Subcutaneous adipose tissue (tissue), 4 donors: Measurements from ENCODE around the gene VEGFC. TPM values are rescaled to one million over a fixed set of nuclear protein-coding genes. Genes with fewer than 3 reads are reported as not detected.

Experiments
- total RNA-seq, 4 donors: library from RNA; depleted of rRNA; stranded (reverse); fragments of >200 nt; gene quantifications; one replicate each; pipeline ENCODE4 v1.1.0, GENCODE V29; 2016
- TF ChIP-seq, protein P1 (sequence below): fragments of 450-650 bp; IDR thresholded peaks from one replicate; pipeline ENCODE4 v1.5.1; 2016; ENCODE audit warnings: low read depth, mild to moderate bottlenecking, control low read depth, antibody characterized with exemption, moderate library complexity

The VEGFC gene
- total RNA-seq, 4 donors from 2014 or later = 12.6 to 25.4 (median 14.4) TPM

DNA sequence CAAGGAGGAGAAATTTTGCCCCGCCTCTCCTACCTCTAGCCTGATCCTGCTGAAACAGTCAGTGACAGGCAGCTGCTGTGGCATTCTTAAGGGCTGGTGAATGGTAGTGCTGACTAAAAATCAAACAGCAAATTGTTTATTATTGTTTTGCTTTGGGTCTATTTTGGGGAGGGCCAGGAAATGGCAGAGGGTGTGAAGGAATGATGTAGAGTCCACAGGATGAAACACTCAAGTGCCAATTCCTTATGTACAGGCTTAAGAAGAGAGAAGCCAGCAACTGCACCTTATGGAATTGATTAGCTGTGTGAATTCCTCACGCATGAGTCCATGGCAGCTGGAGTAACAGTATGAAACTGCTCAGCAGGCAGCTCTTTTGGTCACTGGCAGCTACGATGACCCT is 39.7 kb downstream of the VEGFC start:
- TF ChIP-seq, protein P1, sequence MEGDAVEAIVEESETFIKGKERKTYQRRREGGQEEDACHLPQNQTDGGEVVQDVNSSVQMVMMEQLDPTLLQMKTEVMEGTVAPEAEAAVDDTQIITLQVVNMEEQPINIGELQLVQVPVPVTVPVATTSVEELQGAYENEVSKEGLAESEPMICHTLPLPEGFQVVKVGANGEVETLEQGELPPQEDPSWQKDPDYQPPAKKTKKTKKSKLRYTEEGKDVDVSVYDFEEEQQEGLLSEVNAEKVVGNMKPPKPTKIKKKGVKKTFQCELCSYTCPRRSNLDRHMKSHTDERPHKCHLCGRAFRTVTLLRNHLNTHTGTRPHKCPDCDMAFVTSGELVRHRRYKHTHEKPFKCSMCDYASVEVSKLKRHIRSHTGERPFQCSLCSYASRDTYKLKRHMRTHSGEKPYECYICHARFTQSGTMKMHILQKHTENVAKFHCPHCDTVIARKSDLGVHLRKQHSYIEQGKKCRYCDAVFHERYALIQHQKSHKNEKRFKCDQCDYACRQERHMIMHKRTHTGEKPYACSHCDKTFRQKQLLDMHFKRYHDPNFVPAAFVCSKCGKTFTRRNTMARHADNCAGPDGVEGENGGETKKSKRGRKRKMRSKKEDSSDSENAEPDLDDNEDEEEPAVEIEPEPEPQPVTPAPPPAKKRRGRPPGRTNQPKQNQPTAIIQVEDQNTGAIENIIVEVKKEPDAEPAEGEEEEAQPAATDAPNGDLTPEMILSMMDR = no peak

DNA sequence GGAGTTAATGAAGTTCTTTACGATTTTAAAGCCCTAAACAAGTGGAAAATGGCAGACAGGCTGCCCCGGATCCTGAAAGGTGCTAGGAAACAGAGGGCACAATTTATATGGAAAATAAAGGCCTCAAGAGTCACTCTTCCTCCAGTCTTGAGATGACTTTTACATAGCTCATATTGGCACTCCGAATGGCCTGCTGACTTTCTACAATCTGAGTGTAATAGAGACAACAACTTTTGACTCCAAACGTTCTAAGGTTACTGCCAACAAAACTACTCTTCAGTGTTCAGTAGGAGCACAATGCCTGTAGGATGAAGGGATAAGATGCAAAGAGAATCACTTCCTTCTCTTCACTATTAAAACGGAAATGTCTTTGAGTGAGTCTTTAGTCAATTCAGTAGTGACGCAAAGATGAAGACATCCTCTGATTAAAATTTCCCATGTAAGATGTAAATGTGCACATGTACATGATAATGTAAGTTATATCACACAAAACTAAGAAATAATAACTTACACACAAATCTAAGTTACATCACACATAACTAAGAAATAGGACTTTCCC is 40.5 kb downstream of the VEGFC start:
- TF ChIP-seq, protein P1 = no peak

DNA sequence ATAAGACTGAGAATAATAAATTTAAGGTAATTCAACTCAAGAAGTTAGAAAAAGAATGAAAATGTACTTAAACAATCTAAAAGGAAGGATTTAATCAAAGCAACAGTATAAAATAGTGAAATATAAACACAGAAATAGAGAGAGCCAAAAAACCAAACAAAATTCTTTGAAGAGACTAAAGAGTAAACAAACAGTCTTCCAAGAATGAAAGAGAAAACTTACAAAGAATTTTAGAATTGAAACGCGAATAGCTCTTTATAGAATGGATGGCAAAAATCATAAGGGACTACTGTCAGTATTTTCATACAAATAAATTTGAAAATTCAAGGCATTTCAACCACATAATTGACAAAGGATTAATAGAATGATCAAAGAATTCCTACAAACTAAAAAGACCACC is 41.7 kb downstream of the VEGFC start:
- TF ChIP-seq, protein P1 = no peak

DNA sequence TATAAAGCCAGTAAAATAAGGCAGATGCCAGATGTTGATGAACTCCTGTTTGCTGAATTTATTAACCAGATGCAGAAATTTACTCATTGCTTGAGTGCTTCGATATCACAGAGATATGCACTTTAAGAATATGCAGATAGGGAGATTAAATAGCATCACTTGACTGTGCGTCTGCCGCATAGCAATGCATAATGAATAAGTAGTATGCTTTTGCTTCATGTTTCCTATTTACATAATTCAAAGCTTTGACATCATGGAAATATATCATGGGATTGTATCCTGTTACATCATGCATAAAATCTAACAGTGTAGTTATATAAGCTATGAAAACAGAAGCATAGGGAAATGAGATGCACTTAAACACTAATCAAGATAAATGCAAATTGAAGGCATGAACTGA is 45.9 kb downstream of the VEGFC start:
- TF ChIP-seq, protein P1 = no peak

DNA sequence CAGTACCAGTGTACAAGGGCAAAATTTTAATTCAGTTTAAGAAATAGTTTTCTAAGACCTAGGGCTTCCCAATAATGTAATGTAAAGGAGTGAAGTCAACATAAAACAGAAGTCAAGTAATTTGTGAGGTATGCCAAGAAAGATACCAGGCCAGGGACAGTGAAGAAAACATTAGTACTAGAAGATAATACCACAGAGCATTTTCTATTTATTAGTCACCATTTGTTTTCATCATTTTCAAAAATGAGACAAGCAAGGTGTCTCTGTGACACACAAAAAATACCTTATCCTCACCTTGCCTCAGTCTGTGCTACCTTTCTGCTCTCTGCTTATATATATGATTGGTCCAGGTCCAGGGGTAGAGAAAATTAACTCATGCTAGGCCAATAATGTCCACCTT is 46.8 kb downstream of the VEGFC start:
- TF ChIP-seq, protein P1 = no peak

DNA sequence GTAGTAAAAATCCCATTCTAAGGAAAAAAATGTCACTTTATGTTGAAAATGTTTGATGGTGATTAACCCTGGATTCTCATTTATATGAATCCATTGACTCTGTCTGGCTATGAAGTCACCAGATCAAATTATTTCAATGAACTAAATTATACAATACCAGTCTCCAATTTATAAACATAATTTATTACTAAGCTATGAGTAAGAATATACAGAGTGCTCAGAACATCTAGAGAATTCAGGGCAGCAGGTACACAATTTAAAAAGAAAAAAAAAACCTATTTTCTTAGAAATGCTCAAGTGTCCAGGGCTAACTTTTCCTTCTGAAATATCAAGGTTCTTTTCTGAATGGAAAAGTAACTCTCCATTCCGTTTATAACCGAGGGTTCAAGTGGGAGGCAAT is 48.6 kb downstream of the VEGFC start:
- TF ChIP-seq, protein P1 = no peak

DNA sequence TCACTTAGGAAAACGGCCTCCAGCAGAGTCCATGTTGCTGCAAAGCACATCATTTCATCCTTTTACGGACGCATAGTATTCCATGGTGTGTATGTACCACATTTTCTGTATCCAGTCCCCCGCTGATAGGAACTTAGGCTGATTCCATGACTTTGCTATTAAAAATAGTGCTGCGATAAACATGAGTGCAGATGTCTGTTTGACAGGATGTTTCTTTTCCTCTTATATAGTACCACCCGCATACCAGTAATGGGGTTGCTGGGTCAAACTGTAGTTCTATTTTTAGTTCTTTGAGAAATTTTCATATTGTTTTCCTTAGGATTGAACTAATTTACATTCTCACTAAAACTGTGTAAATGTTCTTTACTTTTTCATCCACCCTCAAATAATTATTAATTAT is 50.5 kb downstream of the VEGFC start:
- TF ChIP-seq, protein P1 = no peak
